KMS-11 (cell line): Measurements from ENCODE around the gene MMP28.

Experiments used
- H2AFZ ChIP-seq: fragments of 200-600 bp; sonication (generic); 2 replicates; pipeline ENCODE4 v1.6.1; 2016; ENCODE audit warnings: antibody characterized with exemption, mixed run types, low read depth
- H3K27ac ChIP-seq: fragments of 200-600 bp; sonication (generic); 2 replicates; pipeline ENCODE4 v1.6.1; 2016; ENCODE audit warnings: mild to moderate bottlenecking, mixed run types
- H3K27me3 ChIP-seq: fragments of 200-600 bp; sonication (generic); 2 replicates; pipeline ENCODE4 v1.6.1; 2017; ENCODE audit warnings: mild to moderate bottlenecking, low read depth, mixed run types, moderate library complexity; ENCODE audit not compliant: insufficient read depth
- H3K36me3 ChIP-seq: fragments of 200-600 bp; sonication (generic); 2 replicates; pipeline ENCODE4 v1.6.1; 2017; ENCODE audit warnings: mild to moderate bottlenecking, mixed run types; ENCODE audit not compliant: insufficient read depth
- H3K4me1 ChIP-seq: fragments of 200-600 bp; sonication (generic); 2 replicates; pipeline ENCODE4 v1.6.1; 2016; ENCODE audit warnings: mild to moderate bottlenecking, low read depth, mixed run types; ENCODE audit not compliant: poor library complexity, severe bottlenecking
- H3K4me2 ChIP-seq: fragments of 200-600 bp; sonication (generic); 2 replicates; pipeline ENCODE4 v1.7.0; 2016; ENCODE audit warnings: mild to moderate bottlenecking, mixed run types
- H3K4me3 ChIP-seq: fragments of 200-600 bp; sonication (generic); IDR thresholded peaks from 2 replicates; pipeline ENCODE4 v1.6.1; 2017; ENCODE audit warnings: low read depth, low read length, mixed read lengths; ENCODE audit not compliant: insufficient read depth
- H3K79me2 ChIP-seq: fragments of 200-600 bp; sonication (generic); 2 replicates; pipeline ENCODE4 v1.6.1; 2016; ENCODE audit warnings: low read depth, mixed run types; ENCODE audit not compliant: insufficient read depth
- H3K9ac ChIP-seq: fragments of 200-600 bp; sonication (generic); 2 replicates; pipeline ENCODE4 v1.6.1; 2016; ENCODE audit warnings: mild to moderate bottlenecking, mixed run types
- H4K20me1 ChIP-seq: fragments of 200-600 bp; sonication (generic); 2 replicates; pipeline ENCODE4 v1.6.1; 2016; ENCODE audit warnings: mild to moderate bottlenecking, mixed run types; ENCODE audit not compliant: insufficient read depth
- CTCF ChIP-seq: fragments of 200-600 bp; sonication (generic); conservative IDR thresholded peaks from 2 replicates; pipeline ENCODE4 v1.6.1; 2017; ENCODE audit warnings: low read depth, mild to moderate bottlenecking, antibody characterized with exemption, low read length, moderate library complexity, mixed read lengths

MMP28 gene

DNA sequence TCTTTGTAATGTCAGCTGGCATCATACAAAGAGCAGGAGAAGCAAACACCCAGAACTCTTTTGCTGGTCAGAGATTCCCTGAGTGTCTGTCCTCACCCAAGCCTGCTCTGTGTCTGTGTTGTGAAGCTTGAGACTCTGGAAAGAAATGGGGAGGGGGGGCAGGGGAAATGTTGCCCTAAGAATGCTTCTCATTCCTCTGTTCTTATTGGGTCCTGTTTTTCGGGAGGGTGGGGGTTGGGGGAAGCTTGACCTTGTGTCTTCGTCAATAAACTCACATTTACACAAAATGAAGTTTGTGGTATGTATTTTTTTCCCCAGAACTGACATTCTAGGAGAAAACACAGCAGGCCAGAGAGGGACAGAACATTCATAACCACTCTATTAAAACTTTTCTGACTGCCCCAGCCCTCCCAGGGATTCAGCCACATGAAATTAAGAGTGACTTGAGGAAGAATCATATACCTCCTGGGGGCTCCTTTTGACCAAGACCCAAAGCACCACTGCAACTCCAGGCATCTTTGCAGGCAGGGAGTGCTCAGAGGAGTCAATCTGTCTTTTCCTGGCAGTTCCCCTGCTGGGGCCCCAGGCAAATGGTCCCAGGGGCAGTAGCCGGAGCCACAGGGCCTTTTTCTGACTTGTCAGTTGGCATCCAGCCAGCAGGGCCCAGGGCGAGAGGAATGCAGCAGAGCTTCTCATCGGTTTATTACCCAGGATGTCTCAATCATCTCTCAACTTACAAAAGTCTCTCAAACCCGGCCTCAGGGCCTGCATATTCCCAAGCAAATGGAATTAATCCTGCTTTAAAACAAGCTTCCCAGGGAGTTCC lies 69.1 kb downstream of the MMP28 start:
- H3K4me2 ChIP-seq, result no peak overlapping the region
- H3K27ac ChIP-seq, result no peak overlapping the region
- H4K20me1 ChIP-seq, result no peaks in the 10 kb centered on the region
- H3K9ac ChIP-seq, result no peak overlapping the region
- no peak overlapping the region for H2AFZ ChIP-seq
- no peaks in the 10 kb centered on the region for H3K4me1 ChIP-seq
- no peak for TF ChIP-seq CTCF
- no peaks in the 10 kb centered on the region for H3K27me3 ChIP-seq
- peaks cover 4% of the 10 kb centered on the region; the same call in 1 of the 2 replicates for H3K36me3 ChIP-seq
- H3K79me2 ChIP-seq, result no peaks in the 10 kb centered on the region
- H3K4me3 ChIP-seq, result no peak overlapping the region

DNA sequence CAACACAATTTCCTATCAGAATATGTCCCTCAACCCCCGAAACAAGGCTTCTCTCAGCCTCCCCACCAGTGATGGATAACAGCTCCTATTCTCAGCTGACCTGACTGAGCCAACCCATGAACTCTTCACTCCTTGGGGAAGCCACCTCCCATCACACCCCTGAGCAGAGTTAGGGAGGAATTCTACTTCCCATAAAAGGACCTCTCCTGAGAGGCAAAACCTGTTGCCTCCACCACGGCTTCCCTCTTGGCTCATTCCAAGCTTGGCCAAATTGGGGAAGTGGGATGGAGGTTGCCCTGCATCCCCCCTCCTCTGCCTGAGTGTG lies 69.7 kb downstream of the MMP28 start:
- H3K36me3 ChIP-seq, result peaks cover 4% of the 10 kb centered on the region; the same call in 1 of the 2 replicates
- no peaks in the 10 kb centered on the region for H3K79me2 ChIP-seq
- no peaks in the 10 kb centered on the region for H4K20me1 ChIP-seq
- no peak for TF ChIP-seq CTCF
- no peak overlapping the region for H3K27ac ChIP-seq
- H3K27me3 ChIP-seq, result no peaks in the 10 kb centered on the region
- no peak overlapping the region for H3K4me3 ChIP-seq
- H3K4me1 ChIP-seq, result no peaks in the 10 kb centered on the region
- no peak overlapping the region for H3K9ac ChIP-seq
- H3K4me2 ChIP-seq, result no peak overlapping the region
- no peak overlapping the region for H2AFZ ChIP-seq

DNA sequence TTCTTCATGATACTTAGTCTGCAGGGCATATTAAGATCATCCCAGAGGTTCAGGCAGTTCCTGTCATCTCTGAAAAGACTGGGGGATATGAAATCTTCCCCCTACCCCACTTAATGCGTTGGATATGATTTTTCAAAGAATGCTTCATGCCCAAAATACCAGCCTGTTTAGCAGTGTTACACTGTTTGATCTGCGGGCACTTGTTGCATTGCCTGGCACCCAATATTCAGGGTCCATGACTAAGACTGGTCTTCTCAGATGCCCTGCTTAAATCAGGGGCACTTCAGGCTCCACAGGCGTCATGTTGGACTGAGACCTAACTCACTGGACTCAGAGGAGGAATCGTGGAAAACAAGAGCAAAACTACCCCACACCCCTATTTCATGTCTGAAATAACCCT lies 70.4 kb downstream of the MMP28 start:
- no peak for TF ChIP-seq CTCF
- no peak overlapping the region for H3K4me2 ChIP-seq

GRCh38 chr17:35723735-35724134 lies 71.7 kb downstream of the MMP28 start:
- no peak for TF ChIP-seq CTCF
- no peak overlapping the region for H3K9ac ChIP-seq
- no peaks in the 10 kb centered on the region for H3K79me2 ChIP-seq
- H2AFZ ChIP-seq, result no peak overlapping the region
- no peak overlapping the region for H3K4me2 ChIP-seq
- no peak overlapping the region for H3K27ac ChIP-seq
- H4K20me1 ChIP-seq, result no peaks in the 10 kb centered on the region
- H3K27me3 ChIP-seq, result no peaks in the 10 kb centered on the region
- peaks cover 4% of the 10 kb centered on the region; the same call in 1 of the 2 replicates for H3K36me3 ChIP-seq
- no peaks in the 10 kb centered on the region for H3K4me1 ChIP-seq
- H3K4me3 ChIP-seq, result no peak overlapping the region

More for the DNA sequence above, 70.4 kb downstream of the MMP28 start:
- Histone ChIP-seq H3K9ac (no peak overlapping the region), H3K27ac (no peak overlapping the region), H3K79me2 (no peaks in the 10 kb centered on the region), H3K4me3 (no peak overlapping the region), H3K27me3 (no peaks in the 10 kb centered on the region), H2AFZ (no peak overlapping the region), H4K20me1 (no peaks in the 10 kb centered on the region), H3K4me1 (no peaks in the 10 kb centered on the region), H3K36me3 (peaks cover 4% of the 10 kb centered on the region; the same call in 1 of the 2 replicates)
